Activated naive CD4-positive, alpha-beta T cell treated with anti-CD3 and anti-CD28 coated beads, Interleukin-2, amount 10 ng/mL, durations not matched to agents 7 days and 5 days (primary cell): Measurements from ENCODE around the gene GPRC5A.

Source experiments
- CTCF ChIA-PET: fragments of 350-600 bp; sonication (Branson Sonifier 250); formaldehyde crosslinking; loops from one replicate; lab custom pipeline; 2021; ENCODE audit warnings: antibody characterized with exemption; lab: Charles Lee
- DNase-seq: peaks from one replicate; pipeline ENCODE4 v3.0.0-alpha.2; 2020
- H3K27ac Mint-ChIP-seq: one replicate; pipeline ENCODE4 v1.8.0; 2021; ENCODE audit warnings: mild to moderate bottlenecking, moderate library complexity, mixed read lengths
- H3K27me3 Mint-ChIP-seq: one replicate; pipeline ENCODE4 v1.8.0; 2021; ENCODE audit warnings: mild to moderate bottlenecking, mixed read lengths
- H3K36me3 Mint-ChIP-seq: one replicate; pipeline ENCODE4 v1.8.0; 2021; ENCODE audit warnings: mixed read lengths
- H3K4me1 Mint-ChIP-seq: one replicate; pipeline ENCODE4 v1.8.0; 2021; ENCODE audit warnings: mixed read lengths
- H3K4me3 Mint-ChIP-seq: one replicate; pipeline ENCODE4 v1.8.0; 2021; ENCODE audit warnings: mild to moderate bottlenecking, moderate library complexity, mixed read lengths
- H3K9me3 Mint-ChIP-seq: one replicate; pipeline ENCODE4 v1.8.0; 2021; ENCODE audit warnings: mixed read lengths

Gene GPRC5A

DNA sequence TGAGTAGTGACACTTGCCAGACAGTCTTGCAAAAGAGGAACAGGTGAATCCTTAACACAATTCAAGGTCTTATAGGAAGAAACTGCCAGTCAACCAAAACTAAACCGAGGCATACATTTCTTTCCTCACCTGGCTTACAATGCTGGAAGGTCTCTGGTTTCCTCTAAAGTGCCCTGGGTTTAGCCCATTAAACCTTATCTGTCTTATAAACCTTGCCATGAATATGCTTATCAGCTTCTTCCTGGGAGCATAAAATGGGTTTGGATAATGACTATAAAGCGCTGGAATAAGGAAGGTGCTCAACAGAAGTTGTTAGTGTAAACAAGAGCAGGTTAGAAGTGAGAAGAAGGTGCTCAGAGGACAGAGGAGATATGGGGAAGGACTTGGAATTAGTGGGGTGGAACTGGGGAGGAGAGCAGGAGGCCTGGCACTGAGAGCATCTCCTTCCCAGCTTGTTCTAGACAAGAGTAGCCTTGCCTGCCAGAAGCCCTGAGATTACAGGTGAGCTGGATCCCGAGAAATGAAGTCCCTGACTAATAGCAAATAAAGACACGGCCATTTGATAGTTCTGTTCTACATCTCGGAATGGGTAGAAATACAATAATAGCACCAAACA is 14.1 kb upstream of the GPRC5A start:
- H3K4me3 Mint-ChIP-seq, result no peak overlapping the region
- H3K36me3 Mint-ChIP-seq, result no peaks in the 10 kb centered on the region
- H3K27ac Mint-ChIP-seq, result no peak overlapping the region
- DNase-seq, result no peak
- H3K9me3 Mint-ChIP-seq, result no peaks in the 10 kb centered on the region
- CTCF ChIA-PET, result no interaction called here
- peaks cover 3% of the 10 kb centered on the region for H3K27me3 Mint-ChIP-seq
- peaks cover 21% of the 10 kb centered on the region for H3K4me1 Mint-ChIP-seq

DNA sequence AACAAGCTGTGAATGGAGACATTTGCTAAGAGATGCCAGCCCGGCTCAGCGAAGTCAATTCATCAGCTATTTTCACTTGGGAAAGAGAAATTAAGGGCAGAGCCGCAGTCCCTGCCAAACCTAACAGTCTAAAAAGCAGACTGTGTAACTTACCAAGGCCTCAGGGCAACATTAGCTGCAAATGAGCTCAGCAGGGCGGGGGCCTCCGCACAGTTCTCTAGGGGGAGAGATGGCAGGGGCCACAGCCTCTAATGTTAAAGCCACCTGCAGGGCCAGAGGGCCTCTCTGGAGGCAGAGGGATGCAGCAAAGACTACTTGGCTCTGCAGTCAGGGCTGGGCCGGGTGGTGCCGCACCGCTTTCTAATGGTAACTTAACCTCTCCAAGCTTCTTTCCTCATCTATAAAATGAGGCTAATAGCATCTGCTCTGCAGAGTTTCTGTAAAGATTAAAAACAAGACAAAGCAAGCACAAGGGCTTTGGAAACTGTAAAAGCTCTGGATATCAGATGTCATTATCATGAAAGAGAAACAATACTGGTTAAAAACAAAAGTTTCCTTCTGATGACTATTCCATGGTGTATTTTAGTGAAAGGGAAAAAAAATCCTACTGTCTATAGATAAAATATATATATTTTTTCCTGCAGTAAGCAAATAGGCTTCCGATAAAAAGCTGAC is 13.4 kb upstream of the GPRC5A start:
- Mint-ChIP-seq H3K36me3 (no peaks in the 10 kb centered on the region), H3K4me3 (no peak overlapping the region), H3K27me3 (peaks cover 3% of the 10 kb centered on the region), H3K27ac (no peak overlapping the region), H3K9me3 (no peaks in the 10 kb centered on the region), H3K4me1 (peaks cover 27% of the 10 kb centered on the region)
- CTCF ChIA-PET, result interaction anchor here (1.0 kb wide), 1 partner anchor 61 kb away, joined by 3 read pairs; no protein-coding TSS in a partner anchor
- DNase-seq, result no peak

DNA sequence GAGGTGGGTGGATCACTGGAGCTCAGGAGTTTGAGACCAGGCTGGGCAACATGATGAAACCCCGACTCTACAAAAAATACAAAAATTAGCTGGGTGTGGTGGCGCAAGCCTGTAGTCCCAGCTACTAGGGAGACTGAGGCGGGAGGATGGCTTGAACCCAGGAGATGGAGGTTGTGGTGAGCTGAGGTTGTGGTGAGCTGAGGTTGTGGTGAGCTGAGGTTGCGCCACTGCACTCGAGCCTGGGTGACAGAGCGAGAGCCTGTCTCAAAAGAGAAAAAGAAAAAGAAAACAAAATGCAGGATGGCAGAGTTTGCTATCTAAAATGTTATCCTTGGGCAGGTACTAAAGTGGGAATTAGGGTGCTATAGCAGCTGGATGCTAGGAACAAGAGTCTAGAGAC is 10.8 kb upstream of the GPRC5A start:
- Mint-ChIP-seq H3K9me3 (no peaks in the 10 kb centered on the region), H3K4me3 (peak overlapping the region; percentile 49), H3K27ac (no peak overlapping the region), H3K27me3 (peaks cover 3% of the 10 kb centered on the region), H3K36me3 (no peaks in the 10 kb centered on the region), H3K4me1 (peaks cover 27% of the 10 kb centered on the region)
- DNase-seq, result peak; percentile 35
- CTCF ChIA-PET, result no interaction called here

DNA sequence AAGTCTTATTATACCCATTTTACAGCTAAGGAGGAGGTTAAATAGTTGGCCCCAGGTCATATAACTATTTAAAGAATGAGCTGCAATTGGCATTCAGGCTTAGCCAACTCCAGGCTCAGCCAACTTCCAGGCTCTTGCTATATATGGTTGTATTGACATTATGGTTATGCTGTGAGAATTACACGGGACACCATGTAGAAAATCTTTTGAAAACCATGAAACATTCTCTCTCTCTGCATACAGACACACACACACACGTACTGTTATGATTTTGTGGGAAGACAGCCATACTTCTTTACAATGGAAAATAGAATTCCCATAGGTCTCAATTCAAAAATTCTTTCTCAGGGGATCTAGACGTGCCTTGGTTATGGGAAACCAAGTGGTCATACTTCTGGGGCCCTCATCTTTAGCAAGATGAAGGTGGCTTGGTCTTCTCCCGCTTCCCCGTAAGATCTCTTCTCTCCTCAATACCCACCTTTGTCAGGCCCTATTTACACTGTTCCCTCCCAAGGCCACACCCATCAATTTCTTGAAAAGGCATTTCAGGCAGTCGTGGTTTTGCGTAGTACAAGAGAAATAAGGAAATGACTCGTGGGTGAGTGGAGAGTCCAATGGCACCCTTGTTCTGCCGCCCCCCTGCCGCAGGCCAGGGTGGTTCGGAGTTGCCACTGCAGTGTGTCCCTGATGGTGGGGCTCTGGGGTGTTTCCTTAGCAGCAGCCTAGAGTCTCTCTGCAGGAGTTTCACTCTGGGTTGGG is 10.0 kb upstream of the GPRC5A start:
- no peaks in the 10 kb centered on the region for H3K9me3 Mint-ChIP-seq
- no peak overlapping the region for H3K4me3 Mint-ChIP-seq
- H3K27ac Mint-ChIP-seq, result no peak overlapping the region
- no peaks in the 10 kb centered on the region for H3K36me3 Mint-ChIP-seq
- peaks cover 27% of the 10 kb centered on the region for H3K4me1 Mint-ChIP-seq
- no peak for DNase-seq
- peaks cover 8% of the 10 kb centered on the region for H3K27me3 Mint-ChIP-seq
- CTCF ChIA-PET, result no interaction called here

DNA sequence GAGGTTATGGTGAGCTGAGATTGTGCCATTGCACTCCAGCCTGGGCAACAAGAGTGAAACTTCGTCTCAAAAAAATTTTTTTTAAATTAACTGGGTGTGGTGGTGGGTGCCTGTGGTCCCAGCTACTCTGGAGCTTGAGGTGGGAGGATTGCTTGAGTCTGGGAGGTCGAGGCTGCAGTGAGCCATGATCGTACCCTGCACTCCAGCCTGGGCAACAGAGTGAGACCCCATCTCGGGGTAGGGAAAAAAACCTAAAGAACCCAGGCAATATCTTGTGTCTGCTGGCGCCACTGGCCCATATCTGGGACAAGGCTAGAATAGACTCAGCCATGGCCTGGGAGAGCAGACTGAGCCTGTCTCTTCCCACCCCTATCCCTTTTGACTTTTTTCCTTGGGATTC is 9.1 kb upstream of the GPRC5A start:
- CTCF ChIA-PET, result no interaction called here
- Mint-ChIP-seq H3K36me3 (no peaks in the 10 kb centered on the region), H3K9me3 (no peaks in the 10 kb centered on the region), H3K27ac (no peak overlapping the region), H3K27me3 (peaks cover 8% of the 10 kb centered on the region), H3K4me1 (peaks cover 27% of the 10 kb centered on the region), H3K4me3 (no peak overlapping the region)
- no peak for DNase-seq

DNA sequence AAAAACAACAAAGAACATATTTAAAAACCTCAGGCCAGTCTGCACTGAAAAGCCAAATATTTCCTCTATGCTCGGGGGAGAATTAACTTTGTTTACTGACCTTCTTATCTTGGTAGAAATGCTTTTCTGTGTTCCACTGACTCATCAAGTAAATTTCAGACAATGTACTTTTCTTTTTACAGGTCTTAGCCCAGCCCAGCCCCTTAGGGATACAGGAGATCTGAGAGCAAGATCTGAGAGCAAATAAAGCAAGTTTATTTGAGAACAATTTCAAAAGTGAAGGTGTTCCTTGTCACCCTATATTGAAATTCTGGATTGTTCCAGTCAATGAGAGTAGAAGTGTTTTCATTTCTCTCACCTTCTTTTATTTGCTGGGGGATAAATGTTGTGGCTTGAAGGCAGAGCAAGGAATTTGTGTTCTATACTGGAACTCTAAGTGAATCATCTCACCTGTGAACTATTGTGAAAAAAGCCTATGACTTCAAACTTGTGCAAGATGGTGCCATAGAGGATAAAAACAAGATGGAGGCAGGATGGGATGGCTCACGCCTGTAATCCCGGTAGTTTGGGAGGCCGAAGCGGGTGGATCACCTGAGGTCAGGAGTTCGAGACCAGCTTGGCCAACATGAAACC is 7.9 kb upstream of the GPRC5A start:
- CTCF ChIA-PET, result no interaction called here
- no peak for DNase-seq
- Mint-ChIP-seq H3K36me3 (no peaks in the 10 kb centered on the region), H3K27me3 (peaks cover 14% of the 10 kb centered on the region), H3K4me3 (no peak overlapping the region), H3K27ac (no peak overlapping the region), H3K4me1 (peaks cover 27% of the 10 kb centered on the region), H3K9me3 (no peaks in the 10 kb centered on the region)

DNA sequence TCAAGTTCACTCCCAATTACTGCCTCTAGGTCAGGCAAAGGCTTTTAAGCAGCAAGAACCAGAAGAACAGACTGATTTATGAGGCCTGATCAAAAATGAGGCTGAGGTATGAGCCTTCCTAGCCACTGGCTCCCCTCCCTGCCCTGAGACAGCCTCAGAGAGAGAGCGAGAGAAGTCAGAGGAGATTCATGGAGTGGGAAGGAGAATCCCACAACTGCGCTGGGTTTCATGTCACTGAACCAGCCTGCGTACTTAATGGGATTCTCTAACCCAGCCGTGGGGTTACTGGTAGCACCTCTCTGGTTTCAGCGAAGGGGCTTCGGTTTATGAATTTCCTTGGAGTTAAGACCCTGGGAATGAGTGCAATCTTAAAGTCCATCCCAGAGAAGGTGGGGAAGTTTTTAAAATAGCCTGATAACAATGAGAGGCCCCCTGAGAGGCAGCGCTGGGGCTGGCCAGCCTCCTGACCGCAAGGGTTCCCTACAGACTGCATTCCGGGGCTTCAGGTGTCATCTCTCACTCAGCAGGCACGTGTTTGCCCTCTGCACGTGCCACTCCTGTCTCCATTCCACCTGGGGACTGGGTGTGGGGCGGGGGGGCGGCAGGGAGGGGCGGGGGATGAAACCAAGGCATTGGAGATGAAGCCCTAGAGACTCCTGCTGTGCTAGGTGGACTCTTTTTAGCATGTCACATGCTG is 6.1 kb upstream of the GPRC5A start:
- H3K4me3 Mint-ChIP-seq, result no peak overlapping the region
- no peak overlapping the region for H3K27ac Mint-ChIP-seq
- peaks cover 25% of the 10 kb centered on the region for H3K27me3 Mint-ChIP-seq
- no peaks in the 10 kb centered on the region for H3K36me3 Mint-ChIP-seq
- CTCF ChIA-PET, result no interaction called here
- H3K9me3 Mint-ChIP-seq, result no peaks in the 10 kb centered on the region
- peaks cover 28% of the 10 kb centered on the region for H3K4me1 Mint-ChIP-seq
- no peak for DNase-seq

DNA sequence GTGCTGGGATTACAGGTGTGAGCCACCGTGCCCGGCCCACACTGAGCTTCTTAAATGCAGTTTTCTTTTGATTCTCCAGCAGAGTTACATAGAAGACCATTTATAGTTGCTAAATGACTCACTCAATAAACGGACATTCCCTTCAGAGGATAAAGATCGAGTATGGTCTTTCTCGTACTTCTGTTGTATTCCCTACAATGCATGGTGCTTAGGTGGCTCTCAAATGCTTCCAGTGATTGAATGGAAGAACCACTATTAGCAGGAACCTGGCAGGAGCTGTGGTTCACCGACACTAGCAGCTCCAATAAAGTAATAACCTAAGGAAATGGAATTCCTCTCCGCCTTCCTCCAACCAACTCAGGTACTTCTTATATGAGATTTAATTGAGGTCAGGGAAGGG is 3.9 kb upstream of the GPRC5A start:
- DNase-seq, result no peak
- Mint-ChIP-seq H3K9me3 (no peaks in the 10 kb centered on the region), H3K36me3 (no peaks in the 10 kb centered on the region), H3K4me1 (peaks cover 20% of the 10 kb centered on the region), H3K27ac (no peak overlapping the region), H3K4me3 (no peak overlapping the region), H3K27me3 (peaks cover 45% of the 10 kb centered on the region)
- CTCF ChIA-PET, result interaction anchor here (1.0 to 1.5 kb wide), 2 partner anchors 9 to 29 kb away, joined by 3 to 4 read pairs; no protein-coding TSS in a partner anchor

DNA sequence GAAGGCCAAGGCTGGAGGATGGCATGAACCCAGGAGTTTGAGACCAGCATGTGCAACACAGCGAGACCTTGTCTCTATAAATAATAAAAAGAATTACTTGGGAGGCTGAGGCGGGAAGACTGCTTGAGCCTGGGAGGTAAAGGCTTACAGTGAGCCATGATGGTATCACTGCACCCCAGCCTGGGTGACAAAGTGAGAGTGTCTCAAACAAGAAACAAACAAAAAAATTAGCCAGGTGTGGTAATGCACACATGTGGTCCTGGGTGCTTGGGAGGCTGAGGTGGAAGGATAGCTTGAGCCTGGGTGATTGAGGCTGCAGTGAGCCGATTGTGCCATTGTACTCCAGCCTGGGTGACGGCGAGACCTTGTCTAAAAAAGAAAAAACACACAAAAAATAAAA is 1.7 kb upstream of the GPRC5A start:
- H3K27ac Mint-ChIP-seq, result no peak overlapping the region
- H3K4me1 Mint-ChIP-seq, result peaks cover 15% of the 10 kb centered on the region
- no peaks in the 10 kb centered on the region for H3K36me3 Mint-ChIP-seq
- H3K27me3 Mint-ChIP-seq, result peaks cover 52% of the 10 kb centered on the region
- H3K4me3 Mint-ChIP-seq, result no peak overlapping the region
- DNase-seq, result no peak
- CTCF ChIA-PET, result interaction anchor here (3.4 kb wide), 1 partner anchor 100 kb away, joined by 16 read pairs; no protein-coding TSS in a partner anchor
- H3K9me3 Mint-ChIP-seq, result no peaks in the 10 kb centered on the region

DNA sequence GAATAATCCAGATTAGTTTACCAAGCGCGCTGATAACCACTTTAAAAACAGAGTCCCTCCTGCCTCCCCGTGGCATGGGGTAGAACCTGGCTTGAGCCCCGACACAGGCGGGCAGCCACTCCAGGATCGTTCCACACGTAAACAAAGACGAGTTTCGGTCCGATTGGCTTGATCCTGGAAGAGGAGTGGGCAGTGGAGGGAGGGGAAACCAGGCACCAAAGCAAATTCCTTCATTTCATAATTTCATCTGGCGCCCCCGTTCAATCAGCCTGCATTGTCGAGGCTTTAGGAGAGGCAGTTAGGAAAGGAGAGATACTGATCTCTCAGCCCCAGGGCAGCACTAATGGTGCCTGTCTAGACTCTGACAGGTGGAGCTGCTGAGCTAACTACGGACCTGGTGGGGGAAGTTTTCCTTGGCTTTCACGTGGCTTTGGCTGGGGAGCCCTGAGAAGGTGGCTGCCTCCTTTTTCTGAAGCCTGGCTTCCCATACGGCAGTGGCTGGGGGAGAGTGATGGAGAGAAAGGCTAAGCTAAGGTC is 751 bp upstream of the GPRC5A start:
- no peaks in the 10 kb centered on the region for H3K36me3 Mint-ChIP-seq
- peak; percentile 46 for DNase-seq
- CTCF ChIA-PET, result interaction anchor here (0.8 to 3.4 kb wide), 7 partner anchors 51 to 106 kb away, joined by 3 to 16 read pairs (median 4); no protein-coding TSS in a partner anchor
- no peak overlapping the region for H3K27ac Mint-ChIP-seq
- H3K9me3 Mint-ChIP-seq, result no peaks in the 10 kb centered on the region
- H3K4me3 Mint-ChIP-seq, result peak overlapping the region; percentile 69
- H3K27me3 Mint-ChIP-seq, result peaks cover 52% of the 10 kb centered on the region
- H3K4me1 Mint-ChIP-seq, result peaks cover 15% of the 10 kb centered on the region

DNA sequence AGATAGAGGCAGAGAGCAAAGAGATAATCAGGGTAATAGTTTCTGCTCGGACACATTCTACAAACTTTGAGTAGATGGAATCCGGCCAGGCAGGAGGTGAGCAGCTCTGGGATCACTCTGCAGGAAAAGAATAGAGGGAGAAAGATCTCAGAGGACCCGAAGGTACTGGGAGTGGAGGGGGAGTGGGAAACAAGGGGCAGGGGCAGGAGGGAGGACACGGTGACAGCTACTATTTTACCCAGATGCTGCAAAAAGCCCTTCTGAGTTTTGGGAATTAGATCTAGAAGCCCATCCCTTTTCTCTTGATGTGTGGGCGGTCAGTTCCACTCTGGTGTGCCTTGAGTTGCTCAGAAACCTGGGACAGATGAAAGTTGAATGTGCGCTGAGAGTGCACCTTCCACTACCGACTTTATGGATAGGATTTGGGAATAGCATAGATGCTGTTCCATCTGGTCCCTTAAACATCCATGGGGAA is 556 bp downstream of the GPRC5A start:
- H3K27me3 Mint-ChIP-seq, result peaks cover 51% of the 10 kb centered on the region

DNA sequence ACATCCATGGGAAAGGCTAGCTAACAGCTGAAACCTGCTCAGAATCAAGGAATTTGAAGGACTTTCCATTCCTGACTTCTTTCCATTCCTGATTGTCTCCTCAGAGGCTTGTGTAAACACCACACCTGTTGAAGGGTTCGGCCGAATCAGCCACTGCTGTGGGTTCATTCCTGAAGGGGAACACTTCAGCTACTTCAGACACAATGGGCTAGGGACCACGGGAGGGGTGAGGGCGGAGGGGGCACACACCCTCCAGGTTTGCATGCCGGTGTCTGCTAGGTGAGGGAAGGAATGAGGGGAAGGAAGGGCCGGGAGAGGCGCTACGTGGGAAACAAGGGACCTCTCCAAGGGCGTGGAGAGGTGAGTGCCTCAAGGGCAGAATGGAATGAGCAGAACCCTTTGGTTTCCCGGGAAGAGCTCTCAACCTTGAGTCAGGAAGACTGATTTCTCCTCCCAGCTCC is 1.3 kb downstream of the GPRC5A start:
- H3K36me3 Mint-ChIP-seq, result no peaks in the 10 kb centered on the region
- H3K27ac Mint-ChIP-seq, result no peak overlapping the region
- H3K9me3 Mint-ChIP-seq, result no peaks in the 10 kb centered on the region
- no peak for DNase-seq
- peaks cover 15% of the 10 kb centered on the region for H3K4me1 Mint-ChIP-seq
- peaks cover 52% of the 10 kb centered on the region for H3K27me3 Mint-ChIP-seq
- CTCF ChIA-PET, result interaction anchor here (1.1 to 3.4 kb wide), 2 partner anchors 55 to 103 kb away, joined by 3 to 16 read pairs; no protein-coding TSS in a partner anchor
- no peak overlapping the region for H3K4me3 Mint-ChIP-seq

More for the DNA sequence above, 556 bp downstream of the GPRC5A start:
- peaks cover 15% of the 10 kb centered on the region for H3K4me1 Mint-ChIP-seq
- no peaks in the 10 kb centered on the region for H3K9me3 Mint-ChIP-seq
- H3K27ac Mint-ChIP-seq, result no peak overlapping the region
- DNase-seq, result no peak
- CTCF ChIA-PET, result interaction anchor here (1.3 to 3.4 kb wide), 3 partner anchors 55 to 103 kb away, joined by 4 to 16 read pairs (median 15); no protein-coding TSS in a partner anchor
- no peaks in the 10 kb centered on the region for H3K36me3 Mint-ChIP-seq
- H3K4me3 Mint-ChIP-seq, result no peak overlapping the region

DNA sequence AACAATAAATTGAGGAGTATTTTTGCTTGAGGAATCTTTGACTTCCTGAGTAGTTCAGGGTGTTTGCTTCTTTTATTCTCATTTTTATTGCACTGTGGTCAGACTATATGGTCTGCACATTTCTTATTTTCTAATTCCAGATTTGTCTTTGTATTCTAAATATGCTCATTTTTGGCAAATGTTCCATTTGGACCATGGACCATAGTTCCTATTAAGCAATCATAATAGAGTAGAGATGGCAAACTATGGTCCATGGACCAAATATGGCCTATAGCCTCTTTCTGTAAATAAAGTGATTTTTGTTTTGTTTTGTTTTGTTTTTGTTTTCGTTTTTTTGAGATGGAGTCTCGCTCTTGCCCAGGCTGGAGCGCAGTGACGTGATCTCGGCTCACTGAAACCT is 2.1 kb downstream of the GPRC5A start:
- CTCF ChIA-PET, result interaction anchor here (1.1 kb wide), 1 partner anchor 56 kb away, joined by 3 read pairs; no protein-coding TSS in a partner anchor
- no peak overlapping the region for H3K27ac Mint-ChIP-seq
- no peaks in the 10 kb centered on the region for H3K36me3 Mint-ChIP-seq
- peaks cover 49% of the 10 kb centered on the region for H3K27me3 Mint-ChIP-seq
- H3K9me3 Mint-ChIP-seq, result no peaks in the 10 kb centered on the region
- no peak overlapping the region for H3K4me3 Mint-ChIP-seq
- H3K4me1 Mint-ChIP-seq, result peaks cover 15% of the 10 kb centered on the region
- no peak for DNase-seq
